CD14-positive monocyte (primary cell): ENCODE data around the gene MDM4. TPM values are rescaled to one million over a fixed set of nuclear protein-coding genes. Genes with fewer than 3 reads are reported as not detected.

Experiments
- DNase-seq, 3 donors: peaks; one replicate each; pipeline ENCODE4 v3.0.0-alpha.2; 2011 to 2022
- H2AFZ ChIP-seq: 2 replicates; pipeline ENCODE4 v1.6.0; 2012; ENCODE audit warnings: mild to moderate bottlenecking, low read depth, low read length, inconsistent platforms; ENCODE audit not compliant: insufficient read depth, poor library complexity, severe bottlenecking
- H3K27ac ChIP-seq, 2 donors: 1 replicate in 1 of 2; 2 replicates in 1 of 2; pipeline ENCODE4 v1.5.1; 2012 to 2013; ENCODE audit warnings: low read length in 2 of 2, control low read depth in 1 of 2, inconsistent platforms in 1 of 2, low read depth in 1 of 2, mild to moderate bottlenecking in 1 of 2
- H3K27me3 ChIP-seq, 2 donors: one replicate each; pipeline versions ENCODE4 v1.6.0 to v1.6.1; 2011 to 2013; ENCODE audit warnings: low read length in 2 of 2; ENCODE audit not compliant: control insufficient read depth in 2 of 2, insufficient read depth in 2 of 2
- H3K36me3 ChIP-seq, 2 donors: replicated peaks in 1 of 2; 1 replicate in 1 of 2; 2 replicates in 1 of 2; pipeline versions ENCODE4 v1.5.1 to v1.6.1; 2012 to 2013; ENCODE audit warnings: low read length in 2 of 2, control low read depth in 1 of 2, inconsistent platforms in 1 of 2, mild to moderate bottlenecking in 1 of 2; ENCODE audit not compliant: insufficient read depth in 2 of 2, control insufficient read depth in 1 of 2
- H3K4me1 ChIP-seq, 2 donors: 1 replicate in 1 of 2; 2 replicates in 1 of 2; pipeline versions ENCODE4 v1.5.1 to v1.6.1; 2012 to 2013; ENCODE audit warnings: low read length in 2 of 2, control low read depth in 1 of 2, inconsistent platforms in 1 of 2, mild to moderate bottlenecking in 1 of 2, moderate library complexity in 1 of 2; ENCODE audit not compliant: insufficient read depth in 2 of 2, control insufficient read depth in 1 of 2
- H3K4me2 ChIP-seq: replicated peaks from 2 replicates; pipeline ENCODE3; 2012; ENCODE audit warnings: low read length, moderate library complexity, mild to moderate bottlenecking; ENCODE audit not compliant: poor library complexity, severe bottlenecking; ENCODE audit errors: extremely low read depth
- H3K4me3 ChIP-seq, 3 experiments: fragments of 200-600 bp in 1 of 3; sonication (generic) in 1 of 3; replicated peaks in 1 of 3; 1 replicate in 2 of 3; 2 replicates in 1 of 3; pipeline ENCODE4 v1.5.1; 2011 to 2013; ENCODE audit warnings: low read length in 3 of 3, mild to moderate bottlenecking in 3 of 3, control low read depth in 2 of 3, low read depth in 2 of 3, inconsistent platforms in 1 of 3, moderate library complexity in 1 of 3
- H3K79me2 ChIP-seq: 2 replicates; pipeline ENCODE4 v1.6.0; 2012; ENCODE audit warnings: mild to moderate bottlenecking, control low read depth, inconsistent platforms, low read length, moderate library complexity; ENCODE audit not compliant: insufficient read depth
- H3K9ac ChIP-seq: 2 replicates; pipeline ENCODE4 v1.6.0; 2017; ENCODE audit warnings: low read length, mild to moderate bottlenecking; ENCODE audit not compliant: insufficient read depth, poor library complexity, severe bottlenecking
- H3K9me3 ChIP-seq, 2 donors: replicated peaks in 1 of 2; 1 replicate in 1 of 2; 2 replicates in 1 of 2; pipeline versions ENCODE4 v1.5.1 to v1.6.1; 2012 to 2013; ENCODE audit warnings: low read length in 2 of 2, control low read depth in 1 of 2; ENCODE audit not compliant: control insufficient read depth in 1 of 2, insufficient read depth in 1 of 2
- H4K20me1 ChIP-seq: 2 replicates; pipeline ENCODE4 v1.6.0; 2012; ENCODE audit warnings: mild to moderate bottlenecking, low read length, control low read depth, moderate library complexity; ENCODE audit not compliant: insufficient read depth
- H3K27ac Mint-ChIP-seq, 7 donors: one replicate each; pipeline ENCODE4 v1.8.0; 2020; ENCODE audit warnings: mild to moderate bottlenecking in 7 of 7, mixed read lengths in 7 of 7, moderate library complexity in 6 of 7, inconsistent platforms in 2 of 7
- H3K27me3 Mint-ChIP-seq, 3 donors: one replicate each; pipeline ENCODE4 v1.8.0; 2021 to 2022; ENCODE audit warnings: low read depth in 3 of 3, mild to moderate bottlenecking in 3 of 3, mixed read lengths in 3 of 3, moderate library complexity in 3 of 3, inconsistent platforms in 1 of 3
- H3K36me3 Mint-ChIP-seq, 2 donors: one replicate each; pipeline ENCODE4 v1.8.0; 2020; ENCODE audit warnings: mixed read lengths in 2 of 2, inconsistent platforms in 1 of 2, mild to moderate bottlenecking in 1 of 2
- H3K4me1 Mint-ChIP-seq: one replicate; pipeline ENCODE4 v1.8.0; 2020; ENCODE audit warnings: mild to moderate bottlenecking, mixed read lengths
- H3K4me3 Mint-ChIP-seq, 2 donors: one replicate each; pipeline ENCODE4 v1.8.0; 2020; ENCODE audit warnings: mild to moderate bottlenecking in 2 of 2, mixed read lengths in 2 of 2, moderate library complexity in 1 of 2
- H3K9me3 Mint-ChIP-seq, 7 donors: one replicate each; pipeline ENCODE4 v1.8.0; 2020 to 2022; ENCODE audit warnings: mixed read lengths in 7 of 7, mild to moderate bottlenecking in 6 of 7, moderate library complexity in 6 of 7, inconsistent platforms in 2 of 7
- CTCF ChIP-seq: fragments of 200-600 bp; IDR thresholded peaks from one replicate; pipeline ENCODE4 v1.8.0; 2022; ENCODE audit warnings: antibody characterized with exemption, mild to moderate bottlenecking
- WGBS: methylation state at CpG from one replicate; pipeline ENCODE4 v1.1.5; 2013; ENCODE audit warnings: missing lambda C conversion rate; ENCODE audit not compliant: insufficient coverage; 5-methylcytosine and 5-hydroxymethylcytosine counted together
- intact Hi-C, 2 donors: fragments of 100-400 bp; cut with micrococcal nuclease; formaldehyde crosslinking; loops; one replicate each; pipeline versions ENCODE4 v1.15.0 to v1.15.1; 2023
- polyA plus RNA-seq, 3 donors: library from polyadenylated mRNA; depleted of rRNA in 1 of 3; unstranded in 2 of 3; stranded (reverse) in 1 of 3; fragments of 300-500 nt in 2 of 3; fragments of >200 nt in 1 of 3; fragmentation: Illumina TruSeq in 2 of 3; gene quantifications; 1 replicate in 2 of 3; 2 replicates in 1 of 3; pipeline ENCODE4 v1.2.3, GENCODE V29; 2012 to 2021

The MDM4 gene
- polyA plus RNA-seq, 3 donors: 7.8 to 37.0 (median 10.2) TPM

GRCh38 chr1:204563307-204563706 lies 47.1 kb downstream of the MDM4 start:
- Histone ChIP-seq H4K20me1 (peaks cover 40% of the 10 kb centered on the region), H3K9ac (no peak overlapping the region), H3K36me3 (peaks cover 58 to 92% of the 10 kb centered on the region in 2 donors), H3K79me2 (no peaks in the 10 kb centered on the region), H3K27me3 (no peaks in the 10 kb centered on the region), H3K4me3 (no peak overlapping the region), H3K4me1 (no peaks in the 10 kb centered on the region), H3K27ac (no peak overlapping the region), H2AFZ (no peak overlapping the region), H3K9me3 (no peaks in the 10 kb centered on the region), H3K4me2 (no peak overlapping the region)
- 75% methylated on average over 3 of the region's 4 CpGs for WGBS
- H3K9me3 Mint-ChIP-seq: peaks cover 0 to 1% (median 0%) of the 10 kb centered on the region in 7 donors
- no peak overlapping the region for H3K4me3 Mint-ChIP-seq
- H3K27ac Mint-ChIP-seq: peak overlapping the region in 1 of 7 donors; percentile 58
- peaks cover 70 to 81% of the 10 kb centered on the region in 2 donors for H3K36me3 Mint-ChIP-seq
- DNase-seq: no peak
- no peaks in the 10 kb centered on the region for H3K27me3 Mint-ChIP-seq
- intact Hi-C loops: no loop called here
- peaks cover 3% of the 10 kb centered on the region for H3K4me1 Mint-ChIP-seq
- TF ChIP-seq CTCF: no peak

- Mint-ChIP-seq H3K27me3 (no peaks in the 10 kb centered on the region), H3K4me1 (peaks cover 3% of the 10 kb centered on the region), H3K36me3 (peaks cover 72 to 82% of the 10 kb centered on the region in 2 donors), H3K27ac (no peak overlapping the region), H3K4me3 (no peak overlapping the region), H3K9me3 (peaks cover 0 to 1% (median 0%) of the 10 kb centered on the region in 7 donors)
- Histone ChIP-seq H3K27ac (no peak overlapping the region), H3K4me1 (no peaks in the 10 kb centered on the region), H2AFZ (no peak overlapping the region), H3K9me3 (no peaks in the 10 kb centered on the region), H3K36me3 (peaks cover 58 to 92% of the 10 kb centered on the region in 2 donors), H3K4me3 (no peak overlapping the region), H3K79me2 (no peaks in the 10 kb centered on the region), H3K27me3 (no peaks in the 10 kb centered on the region), H3K9ac (no peak overlapping the region), H3K4me2 (no peak overlapping the region), H4K20me1 (peaks cover 35% of the 10 kb centered on the region)
- TF ChIP-seq CTCF: no peak
- intact Hi-C loops: no loop called here
- 73% methylated on average over 3 of the region's 3 CpGs for WGBS
- no peak for DNase-seq
Measured at GRCh38 chr1:204563780-204564179, 47.6 kb downstream of the MDM4 start.
